Kidney epithelial cell (primary cell): ENCODE data around the gene KRTAP9-7. TPM values are rescaled to one million over a fixed set of nuclear protein-coding genes. Genes with fewer than 3 reads are reported as not detected.

ENCODE experiments used
- DNase-seq: peaks from one replicate; pipeline ENCODE4 v3.0.0-alpha.2; 2010; ENCODE audit warnings: low read depth
- H3K27me3 ChIP-seq: 2 replicates; pipeline ENCODE4 v1.6.0; 2011; ENCODE audit warnings: low read length; ENCODE audit not compliant: control insufficient read depth, insufficient read depth
- H3K36me3 ChIP-seq: 2 replicates; pipeline ENCODE4 v1.5.1; 2011; ENCODE audit warnings: low read length; ENCODE audit not compliant: control insufficient read depth, insufficient read depth
- H3K4me3 ChIP-seq: 2 replicates; pipeline ENCODE4 v1.5.1; 2011; ENCODE audit warnings: low read depth, mild to moderate bottlenecking, control low read depth, low read length
- CTCF ChIP-seq: IDR thresholded peaks from 2 replicates; pipeline ENCODE4 v1.5.1; 2011; ENCODE audit warnings: mild to moderate bottlenecking, moderate library complexity, low read length, control low read depth, inconsistent platforms; ENCODE audit not compliant: insufficient read depth, poor library complexity, severe bottlenecking
- total RNA-seq: library from RNA; depleted of rRNA; stranded (reverse); fragments of >200 nt; gene quantifications from 2 replicates; pipeline ENCODE4 v1.2.3, GENCODE V29; 2015

The KRTAP9-7 gene
- total RNA-seq, 1 donor from 2014 or later, result not detected

GRCh38 chr17:41325611-41326010, 50.1 kb downstream of the KRTAP9-7 start:
- DNase-seq, result no peak
- H3K4me3 ChIP-seq, result no peak overlapping the region
- TF ChIP-seq CTCF, result no peak
- no peaks in the 10 kb centered on the region for H3K27me3 ChIP-seq
- H3K36me3 ChIP-seq, result no peaks in the 10 kb centered on the region

Other genes with a start within 250 kb of the KRTAP9-7 start
- gene KRTAP1-5, start 248.5 kb upstream of the KRTAP9-7 start, total RNA-seq, result not detected in 2 replicates
- not detected in 2 replicates for gene KRTAP1-4, start 245.5 kb upstream of the KRTAP9-7 start, total RNA-seq
- gene KRTAP1-3, start 240.8 kb upstream of the KRTAP9-7 start, total RNA-seq, result not detected in 2 replicates
- gene KRTAP1-1, start 234.2 kb upstream of the KRTAP9-7 start, total RNA-seq, result not detected in 2 replicates
- gene KRTAP2-1, start 228.4 kb upstream of the KRTAP9-7 start, total RNA-seq, result not detected in 2 replicates
- gene KRTAP2-2, start 220.5 kb upstream of the KRTAP9-7 start, total RNA-seq, result not detected in 2 replicates
- gene KRTAP2-3, start 215.6 kb upstream of the KRTAP9-7 start, total RNA-seq, result 4.3 and 5.2 TPM in 2 replicates
- not detected in 2 replicates for gene KRTAP2-4, start 209.8 kb upstream of the KRTAP9-7 start, total RNA-seq
- gene KRTAP4-7, start 191.5 kb upstream of the KRTAP9-7 start, total RNA-seq, result not detected in 2 replicates
- gene KRTAP4-8, start 177.6 kb upstream of the KRTAP9-7 start, total RNA-seq, result not detected in 2 replicates
- not detected in 2 replicates for gene KRTAP4-16, start 173.5 kb upstream of the KRTAP9-7 start, total RNA-seq
- not detected in 2 replicates for gene KRTAP4-9, start 170.3 kb upstream of the KRTAP9-7 start, total RNA-seq
- gene KRTAP4-11, start 157.3 kb upstream of the KRTAP9-7 start, total RNA-seq, result not detected in 2 replicates
- gene KRTAP4-12, start 151.5 kb upstream of the KRTAP9-7 start, total RNA-seq, result not detected in 2 replicates
- not detected in 2 replicates for gene KRTAP4-6, start 135.2 kb upstream of the KRTAP9-7 start, total RNA-seq
- not detected in 2 replicates for gene KRTAP4-5, start 125.9 kb upstream of the KRTAP9-7 start, total RNA-seq
- not detected in 2 replicates for gene KRTAP4-4, start 115.0 kb upstream of the KRTAP9-7 start, total RNA-seq
- not detected in 2 replicates for gene KRTAP4-3, start 107.5 kb upstream of the KRTAP9-7 start, total RNA-seq
- gene KRTAP4-2, start 97.5 kb upstream of the KRTAP9-7 start, total RNA-seq, result not detected in 2 replicates
- not detected in 2 replicates for gene KRTAP4-1, start 90.8 kb upstream of the KRTAP9-7 start, total RNA-seq
- gene KRTAP9-1, start 85.8 kb upstream of the KRTAP9-7 start, total RNA-seq, result not detected in 2 replicates
- gene KRTAP9-2, start 49.0 kb upstream of the KRTAP9-7 start, total RNA-seq, result not detected in 2 replicates
- not detected in 2 replicates for gene KRTAP9-3, start 43.2 kb upstream of the KRTAP9-7 start, total RNA-seq
- not detected in 2 replicates for gene KRTAP9-8, start 37.7 kb upstream of the KRTAP9-7 start, total RNA-seq
- not detected in 2 replicates for gene KRTAP9-4, start 26.0 kb upstream of the KRTAP9-7 start, total RNA-seq
- gene KRTAP9-9, start 20.3 kb upstream of the KRTAP9-7 start, total RNA-seq, result not detected in 2 replicates
- not detected in 2 replicates for gene KRTAP9-6, start 10.3 kb upstream of the KRTAP9-7 start, total RNA-seq
- gene KRTAP29-1, start 27.2 kb downstream of the KRTAP9-7 start, total RNA-seq, result not detected in 2 replicates
- gene KRTAP16-1, start 33.6 kb downstream of the KRTAP9-7 start, total RNA-seq, result not detected in 2 replicates
- not detected in 2 replicates for gene KRTAP17-1, start 40.0 kb downstream of the KRTAP9-7 start, total RNA-seq
- gene KRT33A, start 75.1 kb downstream of the KRTAP9-7 start, total RNA-seq, result not detected in 2 replicates
- 0.17 TPM in 1 of 2 replicates, not detected in the other for gene KRT33B, start 94.1 kb downstream of the KRTAP9-7 start, total RNA-seq
- gene KRT34, start 106.6 kb downstream of the KRTAP9-7 start, total RNA-seq, result 2.5 and 5.5 TPM in 2 replicates
- gene KRT31, start 121.9 kb downstream of the KRTAP9-7 start, total RNA-seq, result not detected in 2 replicates
- not detected in 2 replicates for gene KRT37, start 148.9 kb downstream of the KRTAP9-7 start, total RNA-seq
- gene KRT38, start 165.3 kb downstream of the KRTAP9-7 start, total RNA-seq, result not detected in 2 replicates
- gene KRT32, start 191.7 kb downstream of the KRTAP9-7 start, total RNA-seq, result not detected in 2 replicates
- not detected in 2 replicates for gene KRT35, start 205.5 kb downstream of the KRTAP9-7 start, total RNA-seq
- not detected in 2 replicates for gene KRT36, start 214.2 kb downstream of the KRTAP9-7 start, total RNA-seq
- 0.96 TPM in 1 of 2 replicates, not detected in the other for gene KRT13, start 229.9 kb downstream of the KRTAP9-7 start, total RNA-seq
- 1.3 and 1.6 TPM in 2 replicates for gene KRT15, start 243.2 kb downstream of the KRTAP9-7 start, total RNA-seq